SKM-1 (cell line): ENCODE results near the gene GFI1B.
"Not testable (repeated sequence)": the region's sequence is repeated elsewhere in the genome, so short reads cannot be mapped to it uniquely, and the experiment has no call there.

Experiments
- DNase-seq: peaks from one replicate; lab custom pipeline; 2025; ENCODE audit not compliant: unreplicated experiment; lab: John Stamatoyannopoulos, UW

The GFI1B gene

DNA sequence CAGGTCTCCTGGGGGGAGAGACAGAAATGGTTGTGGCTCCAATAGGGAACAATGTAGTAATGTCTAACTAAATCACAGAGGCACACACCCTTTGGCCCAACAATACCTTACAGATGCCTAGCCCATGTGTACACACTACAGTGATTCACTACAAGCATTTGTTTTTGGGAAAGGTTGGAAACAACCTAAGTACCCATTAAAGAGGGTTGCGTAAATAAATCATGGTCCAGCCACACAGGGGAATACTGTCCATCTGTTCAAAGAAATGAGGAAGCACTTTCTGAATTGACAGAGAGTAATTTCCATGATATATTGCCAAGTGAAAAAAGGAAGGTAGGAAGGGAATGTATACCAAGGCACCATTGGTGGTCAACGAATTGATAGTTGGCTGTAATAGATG, 30.3 kb downstream of the GFI1B start:
- no peak for DNase-seq

DNA sequence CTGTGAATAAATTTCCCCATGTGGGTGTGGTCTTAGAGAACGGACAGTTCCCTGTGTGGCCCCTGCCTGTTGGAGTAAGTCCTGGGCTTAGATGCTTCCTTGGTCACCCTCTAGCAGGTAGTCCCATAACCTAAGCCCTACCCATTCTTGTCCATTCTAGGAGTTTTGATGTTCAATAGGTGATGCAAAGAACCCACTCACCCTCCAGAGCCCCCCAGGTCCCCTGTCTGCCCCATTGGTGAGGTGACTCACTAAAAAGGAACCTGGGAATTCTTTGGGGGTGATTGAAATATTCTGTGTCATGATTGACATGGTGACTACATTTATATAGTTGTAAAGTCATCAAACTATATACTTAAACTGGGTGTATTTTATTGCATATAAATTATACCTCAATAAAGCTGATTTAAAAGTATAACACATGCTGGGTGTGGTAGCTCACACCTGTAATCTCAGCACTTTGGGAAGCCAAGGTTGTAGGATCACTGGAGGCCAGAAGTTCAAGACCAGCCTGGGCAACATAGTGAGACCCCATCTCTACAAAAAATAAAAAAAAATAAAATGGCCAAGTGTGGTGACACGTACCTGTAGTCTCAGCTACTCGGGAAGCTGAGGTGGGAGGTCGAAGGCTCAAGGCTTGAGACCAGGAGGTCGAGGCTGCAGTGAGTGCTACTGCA, 31.6 kb downstream of the GFI1B start:
- DNase-seq: no peak

DNA sequence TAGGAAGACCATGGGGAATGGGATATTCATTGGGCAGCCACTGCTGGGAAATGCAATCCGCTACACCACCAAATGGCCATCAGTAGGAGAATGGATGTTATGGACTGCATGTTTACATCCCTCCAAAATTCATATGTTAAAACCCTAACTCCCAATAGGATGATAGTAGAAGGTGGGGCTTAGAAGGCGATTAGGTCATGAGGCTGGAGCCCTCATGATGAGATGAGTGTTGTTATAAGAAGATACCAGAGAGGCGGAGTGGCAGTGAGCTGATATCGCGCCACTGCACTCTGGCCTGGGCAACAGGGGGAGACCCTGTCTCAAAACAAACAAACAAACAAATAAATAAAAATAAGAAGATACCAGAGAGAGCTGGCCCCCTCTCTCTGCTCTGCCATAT, 36.2 kb downstream of the GFI1B start:
- DNase-seq: no peak

DNA sequence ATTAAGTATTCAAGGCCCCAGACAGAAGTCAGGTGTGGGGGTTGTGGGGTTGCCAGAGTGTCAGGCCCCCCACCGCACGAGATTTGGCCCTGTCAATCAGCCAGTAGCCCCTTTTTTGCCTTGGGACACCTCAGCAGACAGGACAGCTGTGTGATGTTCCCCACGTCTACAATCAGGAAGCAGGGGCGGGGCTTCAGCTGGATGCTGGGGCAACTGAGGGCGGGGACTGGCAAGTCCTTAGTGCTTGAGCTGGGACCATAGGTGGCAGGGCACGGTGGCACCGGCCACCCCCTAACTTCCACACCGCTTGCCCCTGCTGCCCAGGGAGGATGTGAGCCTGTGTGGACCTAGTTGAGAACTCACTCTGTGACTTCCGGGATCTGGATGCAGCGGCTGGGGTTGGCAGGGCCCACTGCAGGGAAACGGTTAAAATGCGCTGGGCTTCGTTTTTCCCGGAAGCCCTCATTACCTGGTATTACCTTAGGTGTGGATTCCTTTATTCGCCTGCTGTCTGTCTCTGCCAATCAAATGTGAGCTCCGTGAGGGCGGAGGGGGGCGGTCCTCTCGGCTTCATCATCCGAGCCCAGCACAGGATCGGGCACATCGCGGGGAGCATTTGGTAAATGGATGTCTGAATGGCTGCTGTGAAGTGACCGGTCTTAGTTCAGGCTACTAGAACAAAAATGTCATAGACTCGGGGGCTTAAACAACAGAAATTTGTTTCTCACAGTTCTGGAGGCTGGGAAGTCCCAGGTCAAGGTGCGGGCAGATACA, 44.8 kb downstream of the GFI1B start:
- DNase-seq: no peak

DNA sequence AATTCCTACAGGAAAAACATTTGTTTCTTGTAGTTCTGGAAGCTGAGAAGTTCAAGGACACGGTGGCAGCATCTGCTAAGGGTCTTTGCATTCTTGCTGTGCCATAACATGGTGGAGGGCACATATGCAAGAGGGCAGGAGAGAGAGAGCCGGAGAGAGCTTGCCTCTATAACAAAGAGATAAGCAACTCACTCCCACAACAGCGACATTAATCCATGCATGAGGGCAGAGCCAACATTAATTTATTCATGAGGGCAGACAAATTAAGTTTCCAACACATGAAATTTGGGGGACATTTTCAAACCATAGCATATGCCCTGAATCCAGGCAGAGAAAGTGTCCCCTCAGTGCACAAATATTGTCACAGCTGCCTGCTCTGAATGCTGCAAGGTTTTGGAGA, 47.9 kb downstream of the GFI1B start:
- DNase-seq: no peak

DNA sequence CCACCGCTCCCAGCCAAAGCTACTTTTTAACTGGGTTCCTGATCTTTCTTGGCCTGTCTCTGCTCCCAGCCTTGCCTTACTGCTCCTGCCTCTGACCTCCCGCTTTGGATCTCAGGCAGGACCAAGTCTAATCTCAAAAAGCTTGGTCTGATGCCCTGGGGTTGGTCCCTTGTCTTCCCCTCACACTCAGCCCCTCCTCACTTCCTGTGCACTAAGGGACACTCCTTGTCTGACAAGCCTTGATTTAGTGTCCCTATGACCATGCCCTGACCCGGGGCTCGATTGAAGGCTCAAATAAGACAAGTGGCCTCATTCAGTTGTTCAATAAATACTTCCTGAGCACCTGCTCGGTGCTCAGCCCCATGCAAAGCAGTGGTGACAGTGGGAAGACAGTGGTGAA, 48.6 kb downstream of the GFI1B start:
- DNase-seq: no peak

DNA sequence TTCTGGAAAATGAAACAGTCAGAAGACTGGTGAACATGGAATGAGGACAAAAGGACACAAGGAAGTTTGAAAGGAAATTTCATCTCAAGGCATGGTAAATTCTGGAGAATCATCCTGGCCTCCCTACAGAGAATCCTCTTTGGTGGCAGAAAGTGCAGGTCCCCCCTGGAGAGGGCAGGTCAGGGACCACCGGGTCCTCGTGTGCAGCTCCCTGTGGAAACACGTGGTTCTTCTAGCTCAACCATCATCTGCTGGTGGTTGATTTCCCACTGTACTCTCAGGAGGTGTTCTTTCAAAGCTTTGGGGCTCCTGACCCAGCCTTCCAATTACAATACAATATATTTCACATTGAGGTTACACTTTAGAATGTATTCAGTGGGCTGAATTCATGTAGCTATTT, 49.7 kb downstream of the GFI1B start:
- no peak for DNase-seq

DNA sequence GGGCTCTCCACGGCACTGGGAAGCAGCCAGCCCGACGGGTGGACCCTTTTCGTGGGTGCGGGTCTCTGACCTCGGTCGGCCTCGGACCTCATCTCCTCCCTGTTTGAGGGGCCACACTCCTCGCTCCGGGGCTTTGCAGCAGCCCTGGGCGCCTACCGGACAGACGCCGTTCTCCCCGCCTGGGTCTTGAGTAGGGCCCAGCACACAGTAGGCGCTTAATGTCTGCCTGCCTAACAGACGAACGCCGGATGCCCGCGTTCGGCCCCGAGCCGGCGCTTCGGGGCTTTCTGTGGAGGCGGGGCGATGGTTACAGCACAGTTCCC, 51.5 kb downstream of the GFI1B start:
- no peak for DNase-seq

DNA sequence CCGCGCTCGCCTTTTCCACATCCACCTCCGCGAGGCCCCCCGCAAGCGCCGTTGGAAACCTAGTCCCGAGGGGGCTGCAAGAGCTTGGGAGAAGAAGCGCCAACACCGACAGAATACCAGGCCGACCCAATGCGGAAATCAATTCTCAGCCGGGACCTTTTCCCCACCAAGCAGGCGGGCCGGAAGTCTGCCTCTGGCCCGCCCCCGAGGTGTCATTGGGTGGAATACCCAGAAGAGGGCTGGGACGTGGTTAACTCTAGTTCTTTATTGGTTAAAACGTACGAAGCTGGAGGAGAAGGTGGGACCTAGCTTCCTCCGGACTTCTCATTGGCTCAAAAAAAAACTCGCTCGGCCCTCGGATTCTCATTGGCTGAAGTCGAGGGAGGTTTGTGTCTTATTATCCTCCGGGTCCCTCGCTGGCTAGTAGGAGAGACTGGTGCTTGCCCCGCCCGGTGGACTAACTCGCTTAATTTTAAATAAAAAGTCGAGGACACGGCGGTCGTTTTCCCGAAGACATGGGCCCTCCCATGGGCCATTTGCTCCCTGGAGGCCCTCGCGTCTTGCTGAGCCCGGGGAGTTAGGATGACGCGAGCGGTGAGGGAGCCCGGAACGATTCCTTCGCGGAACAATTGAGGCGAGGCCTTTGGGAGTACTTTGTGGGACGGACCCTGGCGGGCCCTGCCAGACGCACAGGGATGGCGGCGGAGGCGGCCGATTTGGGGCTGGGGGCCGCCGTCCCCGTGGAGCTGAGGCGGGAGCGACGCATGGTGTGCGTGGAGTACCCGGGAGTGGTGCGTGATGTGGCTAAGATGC, 52.0 kb downstream of the GFI1B start, which contains the start of gene GTF3C5:
GTF3C5 (plus strand) TSS at position 681 of the 813 bp plus-strand sequence; CDS start at position 696, 15 bp downstream.
- DNase-seq: peak; percentile 99

DNA sequence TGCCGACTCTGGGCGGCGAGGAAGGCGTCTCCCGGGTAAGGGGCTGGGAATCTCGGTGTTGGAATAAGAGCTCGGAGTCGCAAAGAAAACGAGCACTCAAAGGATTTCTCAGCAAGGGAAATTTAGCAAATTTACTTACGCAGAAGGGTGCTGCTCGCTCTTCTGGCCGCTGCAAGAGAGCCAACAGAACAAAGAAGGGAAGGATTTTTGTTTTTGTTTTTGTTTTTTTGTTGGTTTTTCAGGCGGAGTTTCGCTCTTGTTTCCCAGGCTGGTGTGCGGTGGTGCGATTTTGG, 52.6 kb downstream of the GFI1B start:
- no peak for DNase-seq

DNA sequence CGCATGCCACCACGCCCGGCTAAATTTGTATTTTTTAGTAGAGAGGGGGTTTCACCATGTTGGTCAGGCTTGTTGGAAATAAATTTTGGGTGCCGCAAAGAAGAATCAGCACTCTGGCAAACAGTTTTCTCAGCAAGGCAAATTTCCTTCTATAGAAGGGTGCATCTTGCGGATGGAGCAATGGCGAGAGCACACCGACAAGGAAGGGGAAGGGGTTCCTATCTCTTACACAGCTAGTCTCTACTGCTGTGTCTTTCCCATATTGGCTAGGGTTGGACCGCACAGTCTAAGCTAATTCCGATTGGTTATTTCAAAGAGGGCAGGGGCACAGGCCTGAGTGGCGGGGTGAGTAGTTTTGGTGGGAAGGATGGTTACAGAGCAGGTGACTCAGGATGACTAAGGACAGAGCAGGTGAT, 53.0 kb downstream of the GFI1B start:
- no peak for DNase-seq

DNA sequence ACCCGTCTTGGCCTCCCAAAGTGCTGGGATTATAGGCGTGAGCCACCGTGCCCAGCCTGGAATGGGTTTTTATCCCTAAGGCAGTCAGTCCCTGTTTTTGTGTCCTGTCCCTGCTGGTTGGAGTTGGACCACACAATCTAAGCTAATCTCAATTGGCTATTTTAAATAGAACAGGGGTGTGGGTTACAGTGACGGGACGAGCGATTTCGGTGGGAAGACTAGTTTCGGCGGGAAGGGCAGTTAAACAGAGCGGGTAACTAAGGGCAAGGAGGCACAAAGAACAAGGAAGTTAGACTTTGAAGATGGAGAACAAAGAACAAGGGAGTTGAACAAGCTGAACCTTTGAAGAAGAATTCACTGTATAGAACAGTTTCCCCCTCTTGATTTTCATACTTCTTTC, 53.7 kb downstream of the GFI1B start:
- no peak for DNase-seq

DNA sequence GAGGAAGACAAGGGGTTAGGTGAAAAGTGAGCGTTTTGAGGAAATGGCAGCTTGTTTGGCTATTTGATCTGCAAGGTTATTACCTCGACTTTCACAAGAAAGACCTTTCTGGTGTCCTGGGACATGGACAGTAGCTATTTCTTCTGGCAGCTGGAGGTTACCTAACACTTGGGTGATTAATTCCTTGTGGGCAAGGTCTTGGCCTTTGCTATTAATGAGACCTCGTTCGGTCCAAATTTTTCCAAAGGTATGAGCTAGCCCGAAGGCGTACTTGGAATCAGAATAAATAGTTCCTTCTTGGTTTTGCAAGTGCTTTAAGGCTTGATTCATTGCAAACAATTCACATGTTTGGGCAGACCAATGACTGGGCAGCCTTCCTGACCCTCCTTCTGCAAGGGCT, 57.2 kb downstream of the GFI1B start:
- DNase-seq: no peak

DNA sequence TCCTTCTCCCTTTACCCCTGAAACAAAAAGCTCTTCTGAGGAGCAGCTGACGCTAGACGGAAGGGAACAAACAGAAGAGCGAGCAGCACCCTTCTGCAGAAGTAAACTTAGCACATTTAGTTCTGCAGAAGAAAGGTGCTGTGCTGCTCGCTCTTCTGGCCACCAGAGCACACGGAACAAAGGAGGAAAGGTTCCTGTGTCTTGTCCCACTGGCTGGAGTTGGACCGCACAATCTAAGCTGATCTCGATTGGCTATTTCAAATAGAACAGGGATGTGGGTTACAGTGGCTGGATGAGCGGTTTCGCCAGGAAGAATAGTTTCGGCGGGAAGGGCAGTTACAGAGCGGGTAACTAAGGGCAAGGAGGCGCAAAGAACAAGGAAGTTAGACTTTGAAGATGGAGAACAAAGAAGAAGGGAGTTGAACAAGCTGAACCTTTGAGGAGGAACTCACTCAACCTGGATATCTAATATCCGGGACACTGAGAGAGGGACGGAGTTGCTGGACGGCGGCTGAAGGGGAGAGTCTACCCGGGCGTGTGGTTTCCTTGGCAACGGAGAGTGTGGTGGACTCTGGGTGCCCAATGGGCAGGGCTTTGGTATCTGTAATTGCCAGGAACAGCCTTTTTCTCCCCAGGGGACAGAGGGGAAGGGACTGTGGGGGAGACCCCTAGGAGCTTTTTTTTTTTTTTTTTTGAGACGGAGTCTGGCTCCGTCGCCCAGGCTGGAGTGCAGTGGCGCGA, 59.5 kb downstream of the GFI1B start:
- DNase-seq: no peak

DNA sequence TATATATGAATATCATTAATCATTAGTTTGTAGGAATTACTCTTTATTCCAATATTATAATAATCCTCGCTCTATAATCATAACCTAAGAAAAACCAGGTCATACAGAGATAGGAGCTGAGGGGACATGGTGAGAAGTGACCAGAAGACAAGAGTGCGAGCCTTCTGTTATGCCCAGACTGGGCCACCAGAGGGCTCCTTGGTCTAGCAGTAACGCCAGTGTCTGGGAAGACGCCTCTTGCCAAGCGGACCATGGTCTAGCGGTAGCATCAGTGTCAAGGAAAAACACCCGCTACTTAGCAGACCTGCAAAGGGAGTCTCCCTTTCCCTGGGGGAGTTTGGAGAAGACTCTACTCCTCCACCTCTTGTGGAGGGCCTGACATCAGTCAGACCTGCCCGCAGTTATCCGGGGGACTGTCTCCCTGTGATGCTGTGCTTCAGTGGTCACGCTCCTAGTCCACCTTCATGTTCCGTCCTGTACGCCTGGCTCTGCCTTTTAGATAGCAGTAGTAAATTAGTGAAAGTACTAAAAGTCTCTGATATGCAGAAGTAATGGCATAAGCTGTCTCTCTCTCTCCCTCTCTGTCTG, 62.5 kb downstream of the GFI1B start:
- not testable (repeated sequence) for DNase-seq
